ENCODE results near the gene FABP3. TPM values are rescaled to one million over a fixed set of nuclear protein-coding genes. Genes with fewer than 3 reads are reported as not detected.

FABP3 gene
- polyA plus RNA-seq, 3 donors, result not detected

DNA sequence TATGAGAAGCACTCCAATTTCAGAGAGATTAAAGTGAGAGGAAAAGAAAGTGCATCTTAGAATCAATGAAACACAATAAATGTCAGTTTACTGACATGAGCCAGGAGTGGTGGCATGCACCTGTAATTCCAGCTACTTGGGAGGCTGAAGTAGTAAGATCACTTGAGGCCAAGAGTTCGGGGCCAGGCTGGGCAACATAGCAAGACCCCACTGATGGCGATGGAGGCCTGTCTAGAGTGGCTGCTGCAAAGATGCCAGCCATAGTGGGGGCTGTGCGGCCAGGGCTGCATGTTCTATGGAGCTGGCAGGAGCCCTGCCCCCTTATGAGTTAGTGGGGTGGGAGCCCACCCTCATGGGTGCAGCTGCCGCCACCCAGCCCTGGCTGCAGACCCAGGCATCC is 48.8 kb downstream of the FABP3 start:
- H3K4me2 ChIP-seq (replicated peaks; ENCODE audit: extremely low read depth, low read length, poor library complexity, severe bottlenecking), result no peak overlapping the region
- Mint-ChIP-seq H3K36me3 (peaks cover 37 to 61% of the 10 kb centered on the region in 2 donors), H3K27ac (no peak overlapping the region), H3K4me1 (no peaks in the 10 kb centered on the region), H3K9me3 (peaks cover 3 to 5% (median 3%) of the 10 kb centered on the region in 7 donors), H3K4me3 (no peak overlapping the region), H3K27me3 (ENCODE audit: low read depth in 3 of 3) (peaks cover 0 to 1% (median 0%) of the 10 kb centered on the region in 3 donors)
- H4K20me1 ChIP-seq (ENCODE audit: insufficient read depth, low read length), result no peaks in the 10 kb centered on the region
- no peaks in the 10 kb centered on the region for H3K4me1 ChIP-seq (ENCODE audit: control insufficient read depth in 1 of 2, insufficient read depth in 2 of 2, low read length in 2 of 2)
- no peaks in the 10 kb centered on the region for H3K79me2 ChIP-seq (ENCODE audit: insufficient read depth, low read length)
- intact Hi-C loops (cut with micrococcal nuclease), result no loop called here
- DNase-seq, result no peak
- no peak overlapping the region for H3K4me3 ChIP-seq (replicated peaks in 1 of 3; ENCODE audit: low read depth in 2 of 3, low read length in 3 of 3)
- 100% methylated on average over 4 of the region's 4 CpGs for WGBS (ENCODE audit: insufficient coverage)
- H3K36me3 ChIP-seq (replicated peaks in 1 of 2; ENCODE audit: control insufficient read depth in 1 of 2, insufficient read depth in 2 of 2, low read length in 2 of 2), result peaks cover 32 to 49% of the 10 kb centered on the region in 2 donors
- no peak overlapping the region for H2AFZ ChIP-seq (ENCODE audit: insufficient read depth, low read depth, low read length, poor library complexity, severe bottlenecking)
- H3K9me3 ChIP-seq (replicated peaks in 1 of 2; ENCODE audit: control insufficient read depth in 1 of 2, insufficient read depth in 1 of 2, low read length in 2 of 2), result no peaks in the 10 kb centered on the region
- no peak overlapping the region for H3K27ac ChIP-seq (ENCODE audit: low read depth in 1 of 2, low read length in 2 of 2)
- TF ChIP-seq, protein P1, sequence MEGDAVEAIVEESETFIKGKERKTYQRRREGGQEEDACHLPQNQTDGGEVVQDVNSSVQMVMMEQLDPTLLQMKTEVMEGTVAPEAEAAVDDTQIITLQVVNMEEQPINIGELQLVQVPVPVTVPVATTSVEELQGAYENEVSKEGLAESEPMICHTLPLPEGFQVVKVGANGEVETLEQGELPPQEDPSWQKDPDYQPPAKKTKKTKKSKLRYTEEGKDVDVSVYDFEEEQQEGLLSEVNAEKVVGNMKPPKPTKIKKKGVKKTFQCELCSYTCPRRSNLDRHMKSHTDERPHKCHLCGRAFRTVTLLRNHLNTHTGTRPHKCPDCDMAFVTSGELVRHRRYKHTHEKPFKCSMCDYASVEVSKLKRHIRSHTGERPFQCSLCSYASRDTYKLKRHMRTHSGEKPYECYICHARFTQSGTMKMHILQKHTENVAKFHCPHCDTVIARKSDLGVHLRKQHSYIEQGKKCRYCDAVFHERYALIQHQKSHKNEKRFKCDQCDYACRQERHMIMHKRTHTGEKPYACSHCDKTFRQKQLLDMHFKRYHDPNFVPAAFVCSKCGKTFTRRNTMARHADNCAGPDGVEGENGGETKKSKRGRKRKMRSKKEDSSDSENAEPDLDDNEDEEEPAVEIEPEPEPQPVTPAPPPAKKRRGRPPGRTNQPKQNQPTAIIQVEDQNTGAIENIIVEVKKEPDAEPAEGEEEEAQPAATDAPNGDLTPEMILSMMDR (IDR thresholded peaks at IDR 0.05), result no peak
- H3K9ac ChIP-seq (ENCODE audit: insufficient read depth, low read length, poor library complexity, severe bottlenecking), result no peak overlapping the region
- no peaks in the 10 kb centered on the region for H3K27me3 ChIP-seq (ENCODE audit: control insufficient read depth in 2 of 2, insufficient read depth in 2 of 2, low read length in 2 of 2)

DNA sequence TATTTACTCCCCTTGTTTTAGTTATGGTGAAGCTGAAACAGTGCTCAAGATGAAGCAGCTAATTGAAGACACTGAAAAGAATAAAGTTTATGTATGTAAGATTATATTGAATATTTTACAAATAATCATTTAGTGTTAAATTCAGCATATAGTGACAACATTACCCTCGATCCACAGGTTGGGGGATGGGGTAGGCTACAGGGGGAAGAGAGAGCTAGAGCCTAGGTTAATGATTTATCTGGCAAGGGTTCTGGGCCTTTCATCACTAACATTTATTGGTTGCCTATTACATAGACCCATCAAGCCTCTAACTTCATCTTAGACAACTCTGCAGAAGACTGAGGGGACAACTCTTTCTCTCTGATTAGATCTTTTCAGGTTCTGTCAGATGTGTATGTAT is 54.7 kb downstream of the FABP3 start:
- no peaks in the 10 kb centered on the region for H4K20me1 ChIP-seq (ENCODE audit: insufficient read depth, low read length)
- no peak overlapping the region for H3K4me2 ChIP-seq (replicated peaks; ENCODE audit: extremely low read depth, low read length, poor library complexity, severe bottlenecking)
- no peak overlapping the region for H3K4me3 ChIP-seq (replicated peaks in 1 of 3; ENCODE audit: low read depth in 2 of 3, low read length in 3 of 3)
- intact Hi-C loops (cut with micrococcal nuclease), result no loop called here
- Mint-ChIP-seq H3K27me3 (ENCODE audit: low read depth in 3 of 3) (peaks cover 0 to 2% (median 0%) of the 10 kb centered on the region in 3 donors), H3K9me3 (peaks cover 3 to 5% (median 3%) of the 10 kb centered on the region in 7 donors), H3K27ac (no peak overlapping the region), H3K36me3 (peaks cover 74 to 89% of the 10 kb centered on the region in 2 donors), H3K4me3 (no peak overlapping the region), H3K4me1 (no peaks in the 10 kb centered on the region)
- H2AFZ ChIP-seq (ENCODE audit: insufficient read depth, low read depth, low read length, poor library complexity, severe bottlenecking), result no peak overlapping the region
- DNase-seq, result no peak
- no peak overlapping the region for H3K27ac ChIP-seq (ENCODE audit: low read depth in 1 of 2, low read length in 2 of 2)
- H3K9ac ChIP-seq (ENCODE audit: insufficient read depth, low read length, poor library complexity, severe bottlenecking), result no peak overlapping the region
- H3K27me3 ChIP-seq (ENCODE audit: control insufficient read depth in 2 of 2, insufficient read depth in 2 of 2, low read length in 2 of 2), result no peaks in the 10 kb centered on the region
- no CpG with 5 or more reads among the region's 1 CpG for WGBS (ENCODE audit: insufficient coverage)
- no peaks in the 10 kb centered on the region for H3K79me2 ChIP-seq (ENCODE audit: insufficient read depth, low read length)
- H3K4me1 ChIP-seq (ENCODE audit: control insufficient read depth in 1 of 2, insufficient read depth in 2 of 2, low read length in 2 of 2), result no peaks in the 10 kb centered on the region
- no peaks in the 10 kb centered on the region for H3K9me3 ChIP-seq (replicated peaks in 1 of 2; ENCODE audit: control insufficient read depth in 1 of 2, insufficient read depth in 1 of 2, low read length in 2 of 2)
- TF ChIP-seq, protein P1 (IDR thresholded peaks at IDR 0.05), result no peak
- peaks cover 56 to 89% of the 10 kb centered on the region in 2 donors for H3K36me3 ChIP-seq (replicated peaks in 1 of 2; ENCODE audit: control insufficient read depth in 1 of 2, insufficient read depth in 2 of 2, low read length in 2 of 2)
